UCSD-AML1 (cell line): ENCODE data around the gene GPR27.
A peak's percentile ranks its signal among the peaks of the same experiment; 100 is the strongest.

Experiments used
- DNase-seq: peaks from one replicate; lab custom pipeline; 2025; ENCODE audit not compliant: unreplicated experiment; lab: John Stamatoyannopoulos, UW

The GPR27 gene

GRCh38 chr3:71785532-71786216, 32.0 kb downstream of the GPR27 start:
- DNase-seq, result no peak

- DNase-seq, result no peak
These were observed 32.5 kb downstream of the GPR27 start for GRCh38 chr3:71786217-71786549.

GRCh38 chr3:71786551-71786950, 32.9 kb downstream of the GPR27 start:
- no peak for DNase-seq

- no peak for DNase-seq
These were observed 34.3 kb downstream of the GPR27 start for GRCh38 chr3:71787851-71788405.

GRCh38 chr3:71789922-71790321, 36.3 kb downstream of the GPR27 start:
- no peak for DNase-seq

- no peak for DNase-seq
These were observed 38.0 kb downstream of the GPR27 start for GRCh38 chr3:71791634-71792033.

- no peak for DNase-seq
These were observed 42.6 kb downstream of the GPR27 start for GRCh38 chr3:71796290-71796689.

- no peak for DNase-seq
These were observed 43.8 kb downstream of the GPR27 start for GRCh38 chr3:71797455-71797854.

- DNase-seq, result no peak
These were observed 46.4 kb downstream of the GPR27 start for GRCh38 chr3:71800023-71800422.

- DNase-seq, result no peak
These were observed 48.3 kb downstream of the GPR27 start for GRCh38 chr3:71801986-71802385.

GRCh38 chr3:71803248-71803647, 49.6 kb downstream of the GPR27 start:
- no peak for DNase-seq

- DNase-seq, result peak; percentile 33
These were observed 51.5 kb downstream of the GPR27 start for GRCh38 chr3:71805199-71805598.

- no peak for DNase-seq
These were observed 52.0 kb downstream of the GPR27 start for GRCh38 chr3:71805691-71806090.
